ENCODE results near the gene AMPD3.

AMPD3 gene

DNA sequence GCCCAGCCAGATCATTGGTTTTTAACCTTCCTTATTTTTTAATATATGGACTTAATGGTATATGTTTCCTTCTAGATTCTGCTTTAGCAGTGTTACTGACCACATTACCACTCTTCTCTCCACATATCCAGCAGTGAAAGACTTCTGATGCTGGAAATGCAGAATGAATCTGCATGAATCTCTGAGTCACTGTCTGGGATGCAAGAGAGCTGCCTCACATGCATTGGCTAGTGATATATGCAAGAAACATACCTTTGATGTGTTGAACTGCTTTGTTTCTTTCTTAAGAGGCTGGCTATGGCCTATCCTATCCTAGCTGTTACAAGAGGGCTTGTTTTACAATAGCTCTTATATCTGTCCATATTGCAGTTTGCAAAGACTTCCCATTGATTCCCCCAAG, 16.6 kb upstream of the AMPD3 start:
- TF ChIP-seq CEBPB (IDR thresholded peaks at IDR 0.05) = no peak
- TF ChIP-seq CREB1 (IDR thresholded peaks at IDR 0.05; ENCODE audit: low read depth) = no peak
- TF ChIP-seq FOXM1 (IDR thresholded peaks at IDR 0.05; ENCODE audit: borderline replicate concordance, low read depth) = no peak
- TF ChIP-seq, protein P1, sequence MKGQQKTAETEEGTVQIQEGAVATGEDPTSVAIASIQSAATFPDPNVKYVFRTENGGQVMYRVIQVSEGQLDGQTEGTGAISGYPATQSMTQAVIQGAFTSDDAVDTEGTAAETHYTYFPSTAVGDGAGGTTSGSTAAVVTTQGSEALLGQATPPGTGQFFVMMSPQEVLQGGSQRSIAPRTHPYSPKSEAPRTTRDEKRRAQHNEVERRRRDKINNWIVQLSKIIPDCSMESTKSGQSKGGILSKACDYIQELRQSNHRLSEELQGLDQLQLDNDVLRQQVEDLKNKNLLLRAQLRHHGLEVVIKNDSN (IDR thresholded peaks at IDR 0.05) = no peak

DNA sequence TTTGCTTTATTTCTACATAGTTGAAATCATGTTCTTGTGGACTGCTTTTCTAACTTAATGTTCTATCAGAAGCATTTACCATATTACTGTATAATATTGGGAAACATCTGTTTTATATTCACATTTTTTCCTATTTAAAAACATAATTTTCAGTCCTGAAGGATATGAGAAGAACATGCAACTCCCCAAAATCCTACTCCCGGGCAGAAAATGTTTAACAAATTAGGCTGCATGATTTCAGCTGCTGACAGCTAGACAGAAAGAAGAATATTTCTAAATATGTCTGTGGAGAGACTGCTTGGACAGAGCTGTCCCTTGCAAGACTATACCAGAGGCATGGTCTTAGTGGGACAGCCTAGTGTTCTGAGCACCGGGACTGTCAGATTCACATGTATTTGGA, 15.7 kb upstream of the AMPD3 start:
- no peak for TF ChIP-seq CREB1 (IDR thresholded peaks at IDR 0.05; ENCODE audit: low read depth)
- no peak for TF ChIP-seq FOXM1 (IDR thresholded peaks at IDR 0.05; ENCODE audit: borderline replicate concordance, low read depth)
- no peak for TF ChIP-seq EP300 (IDR thresholded peaks at IDR 0.05; ENCODE audit: borderline replicate concordance)
- TF ChIP-seq, protein P2, sequence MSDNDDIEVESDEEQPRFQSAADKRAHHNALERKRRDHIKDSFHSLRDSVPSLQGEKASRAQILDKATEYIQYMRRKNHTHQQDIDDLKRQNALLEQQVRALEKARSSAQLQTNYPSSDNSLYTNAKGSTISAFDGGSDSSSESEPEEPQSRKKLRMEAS (IDR thresholded peaks at IDR 0.05) = no peak
- TF ChIP-seq TCF12 (IDR thresholded peaks at IDR 0.05; ENCODE audit: low read depth) = no peak
- TF ChIP-seq NFIC (IDR thresholded peaks at IDR 0.05) = no peak
- TF ChIP-seq, protein P1 (IDR thresholded peaks at IDR 0.05) = no peak
- TF ChIP-seq, protein P3, sequence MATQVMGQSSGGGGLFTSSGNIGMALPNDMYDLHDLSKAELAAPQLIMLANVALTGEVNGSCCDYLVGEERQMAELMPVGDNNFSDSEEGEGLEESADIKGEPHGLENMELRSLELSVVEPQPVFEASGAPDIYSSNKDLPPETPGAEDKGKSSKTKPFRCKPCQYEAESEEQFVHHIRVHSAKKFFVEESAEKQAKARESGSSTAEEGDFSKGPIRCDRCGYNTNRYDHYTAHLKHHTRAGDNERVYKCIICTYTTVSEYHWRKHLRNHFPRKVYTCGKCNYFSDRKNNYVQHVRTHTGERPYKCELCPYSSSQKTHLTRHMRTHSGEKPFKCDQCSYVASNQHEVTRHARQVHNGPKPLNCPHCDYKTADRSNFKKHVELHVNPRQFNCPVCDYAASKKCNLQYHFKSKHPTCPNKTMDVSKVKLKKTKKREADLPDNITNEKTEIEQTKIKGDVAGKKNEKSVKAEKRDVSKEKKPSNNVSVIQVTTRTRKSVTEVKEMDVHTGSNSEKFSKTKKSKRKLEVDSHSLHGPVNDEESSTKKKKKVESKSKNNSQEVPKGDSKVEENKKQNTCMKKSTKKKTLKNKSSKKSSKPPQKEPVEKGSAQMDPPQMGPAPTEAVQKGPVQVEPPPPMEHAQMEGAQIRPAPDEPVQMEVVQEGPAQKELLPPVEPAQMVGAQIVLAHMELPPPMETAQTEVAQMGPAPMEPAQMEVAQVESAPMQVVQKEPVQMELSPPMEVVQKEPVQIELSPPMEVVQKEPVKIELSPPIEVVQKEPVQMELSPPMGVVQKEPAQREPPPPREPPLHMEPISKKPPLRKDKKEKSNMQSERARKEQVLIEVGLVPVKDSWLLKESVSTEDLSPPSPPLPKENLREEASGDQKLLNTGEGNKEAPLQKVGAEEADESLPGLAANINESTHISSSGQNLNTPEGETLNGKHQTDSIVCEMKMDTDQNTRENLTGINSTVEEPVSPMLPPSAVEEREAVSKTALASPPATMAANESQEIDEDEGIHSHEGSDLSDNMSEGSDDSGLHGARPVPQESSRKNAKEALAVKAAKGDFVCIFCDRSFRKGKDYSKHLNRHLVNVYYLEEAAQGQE (IDR thresholded peaks at IDR 0.05; ENCODE audit: low read depth) = no peak
- no peak for TF ChIP-seq RAD21 (IDR thresholded peaks at IDR 0.05; ENCODE audit: low read depth)
- TF ChIP-seq TEAD4 (IDR thresholded peaks at IDR 0.05) = no peak
- TF ChIP-seq YY1 (IDR thresholded peaks at IDR 0.05; ENCODE audit: low read depth) = no peak
- TF ChIP-seq ZBTB7A (IDR thresholded peaks at IDR 0.05; ENCODE audit: low read depth) = no peak
- no peak for TF ChIP-seq EGR1 (IDR thresholded peaks at IDR 0.05)
- TF ChIP-seq CEBPB (IDR thresholded peaks at IDR 0.05) = no peak
- no peak for TF ChIP-seq TAF1 (IDR thresholded peaks at IDR 0.05; ENCODE audit: low read depth)

DNA sequence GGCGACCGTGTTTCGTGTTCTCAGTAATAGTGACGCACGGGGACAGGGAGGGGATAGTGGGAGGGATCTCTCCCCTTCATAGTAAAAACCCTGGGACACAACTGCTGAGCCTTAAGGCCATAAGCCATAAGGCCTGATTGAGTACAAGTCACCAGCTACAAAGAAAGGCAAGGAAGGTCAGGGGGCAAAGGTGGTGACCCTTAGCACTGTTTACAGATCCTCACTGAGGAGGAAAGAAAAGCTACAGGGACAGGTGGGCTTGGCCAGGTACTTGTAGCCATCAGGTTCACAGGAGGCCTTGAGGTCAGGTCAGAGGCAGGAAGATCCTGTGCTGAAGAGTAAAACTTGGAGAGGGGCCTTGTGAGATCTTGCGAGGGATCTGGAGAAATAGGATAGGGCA, 15.1 kb upstream of the AMPD3 start:
- no peak for TF ChIP-seq CEBPB (IDR thresholded peaks at IDR 0.05)
- no peak for TF ChIP-seq RAD21 (IDR thresholded peaks at IDR 0.05; ENCODE audit: low read depth)
- TF ChIP-seq, protein P2 (IDR thresholded peaks at IDR 0.05) = no peak

DNA sequence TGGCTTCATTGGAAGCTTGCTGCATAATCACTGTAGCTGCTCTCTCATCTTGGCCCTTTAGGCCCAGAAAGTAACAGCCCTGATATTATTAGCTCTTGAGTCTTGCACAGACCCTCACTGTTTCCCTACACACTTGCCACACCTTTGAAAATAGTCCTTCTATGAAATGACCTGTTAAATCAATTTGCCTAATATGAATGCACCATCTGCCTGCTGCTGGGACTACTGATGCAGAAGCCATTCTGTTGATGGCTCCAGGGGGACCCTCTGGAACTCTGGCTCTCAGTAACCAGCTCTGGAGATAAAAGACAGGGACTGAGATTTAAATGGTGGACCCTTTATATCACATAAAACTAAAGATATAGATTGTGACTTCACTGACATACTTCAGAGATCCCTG, 14.7 kb upstream of the AMPD3 start:
- TF ChIP-seq, protein P2 (IDR thresholded peaks at IDR 0.05) = no peak
- TF ChIP-seq, protein P3 (IDR thresholded peaks at IDR 0.05; ENCODE audit: low read depth) = no peak
- no peak for TF ChIP-seq TEAD4 (IDR thresholded peaks at IDR 0.05)
- TF ChIP-seq CEBPB (IDR thresholded peaks at IDR 0.05) = no peak
- TF ChIP-seq EGR1 (IDR thresholded peaks at IDR 0.05) = no peak
- no peak for TF ChIP-seq NFIC (IDR thresholded peaks at IDR 0.05)
- no peak for TF ChIP-seq YY1 (IDR thresholded peaks at IDR 0.05; ENCODE audit: low read depth)
- TF ChIP-seq TAF1 (IDR thresholded peaks at IDR 0.05; ENCODE audit: low read depth) = no peak
- no peak for TF ChIP-seq FOXM1 (IDR thresholded peaks at IDR 0.05; ENCODE audit: borderline replicate concordance, low read depth)
- TF ChIP-seq CREB1 (IDR thresholded peaks at IDR 0.05; ENCODE audit: low read depth) = no peak
- no peak for TF ChIP-seq ZBTB7A (IDR thresholded peaks at IDR 0.05; ENCODE audit: low read depth)
- no peak for TF ChIP-seq RAD21 (IDR thresholded peaks at IDR 0.05; ENCODE audit: low read depth)
- TF ChIP-seq EP300 (IDR thresholded peaks at IDR 0.05; ENCODE audit: borderline replicate concordance) = no peak
- no peak for TF ChIP-seq TCF12 (IDR thresholded peaks at IDR 0.05; ENCODE audit: low read depth)
- TF ChIP-seq, protein P1 (IDR thresholded peaks at IDR 0.05) = no peak

DNA sequence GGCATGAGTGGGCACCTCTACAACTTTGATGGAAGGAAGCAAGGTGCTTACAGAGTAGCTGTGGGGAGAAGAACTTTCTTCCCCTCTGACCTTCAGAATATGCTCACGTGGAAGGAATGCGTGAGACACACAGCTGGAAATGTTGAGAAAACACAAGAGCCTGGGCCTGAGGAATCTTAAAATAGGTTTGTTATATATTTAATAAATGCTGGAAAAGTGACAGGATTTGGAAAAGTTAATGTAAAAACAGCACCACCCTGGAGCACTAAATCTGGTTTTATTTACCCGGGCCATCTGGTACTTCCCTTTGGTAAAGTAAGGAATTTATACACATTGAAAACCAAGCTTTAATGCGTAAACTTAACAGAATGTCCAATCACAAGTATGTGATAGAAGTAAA, 14.0 kb upstream of the AMPD3 start:
- TF ChIP-seq TCF12 (IDR thresholded peaks at IDR 0.05; ENCODE audit: low read depth) (no peak), FOXM1 (IDR thresholded peaks at IDR 0.05; ENCODE audit: borderline replicate concordance, low read depth) (no peak), CEBPB (IDR thresholded peaks at IDR 0.05) (no peak), YY1 (IDR thresholded peaks at IDR 0.05; ENCODE audit: low read depth) (no peak), TAF1 (IDR thresholded peaks at IDR 0.05; ENCODE audit: low read depth) (no peak), RAD21 (IDR thresholded peaks at IDR 0.05; ENCODE audit: low read depth) (no peak), ZBTB7A (IDR thresholded peaks at IDR 0.05; ENCODE audit: low read depth) (no peak), NFIC (IDR thresholded peaks at IDR 0.05) (no peak), EP300 (IDR thresholded peaks at IDR 0.05; ENCODE audit: borderline replicate concordance) (no peak), TEAD4 (IDR thresholded peaks at IDR 0.05) (no peak), EGR1 (IDR thresholded peaks at IDR 0.05) (no peak), CREB1 (IDR thresholded peaks at IDR 0.05; ENCODE audit: low read depth) (no peak)
- TF ChIP-seq, protein P3 (IDR thresholded peaks at IDR 0.05; ENCODE audit: low read depth) = no peak
- TF ChIP-seq, protein P2 (IDR thresholded peaks at IDR 0.05) = no peak
- TF ChIP-seq, protein P1 (IDR thresholded peaks at IDR 0.05) = no peak
